Activated CD4-positive, alpha-beta T cell treated with anti-CD3 and anti-CD28 coated beads for 4 hours (primary cell): ENCODE results near the gene PHIP.
A peak's percentile ranks its signal among the peaks of the same experiment; 100 is the strongest.

Source experiments
- DNase-seq, 2 donors: peaks; one replicate each; pipeline ENCODE4 v3.0.0-alpha.2; 2020

PHIP gene

DNA sequence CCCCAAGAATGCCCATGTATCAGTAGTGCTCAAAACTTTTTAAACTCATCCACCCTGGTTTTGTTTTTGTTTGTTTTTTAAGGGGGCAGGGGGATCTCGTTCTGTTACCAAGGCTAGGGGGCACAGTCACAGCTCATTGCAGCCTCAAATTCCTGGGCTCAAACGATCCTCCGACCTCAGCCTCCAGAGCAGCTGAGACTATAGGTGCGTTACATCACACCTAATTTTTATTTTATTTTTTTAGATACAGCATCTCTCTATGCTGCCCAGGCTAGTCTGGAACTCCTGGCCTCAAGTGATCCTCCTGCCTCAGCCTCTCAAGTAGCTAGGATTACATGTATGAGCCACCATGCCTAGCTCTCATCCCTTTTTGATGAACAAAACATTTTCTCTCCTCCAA, 11.2 kb downstream of the PHIP start:
- DNase-seq = no peak

DNA sequence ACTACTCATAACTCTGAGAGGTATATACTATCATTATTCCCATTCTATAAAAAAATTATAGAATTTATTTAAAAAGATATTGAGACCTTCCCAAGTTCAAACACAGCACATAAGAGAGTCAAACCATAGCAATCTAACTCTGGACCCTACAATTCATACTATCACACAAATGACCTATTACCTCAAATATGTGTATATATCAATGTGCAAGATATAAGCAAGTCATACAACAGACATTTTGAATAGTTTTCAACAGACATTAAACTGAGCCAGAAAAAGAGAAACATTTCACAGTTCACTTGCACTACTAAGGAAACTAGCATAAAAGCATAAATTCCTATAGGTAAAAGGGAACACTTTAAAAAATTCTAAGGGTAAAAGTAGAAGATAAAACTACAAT, 11.7 kb downstream of the PHIP start:
- no peak for DNase-seq

DNA sequence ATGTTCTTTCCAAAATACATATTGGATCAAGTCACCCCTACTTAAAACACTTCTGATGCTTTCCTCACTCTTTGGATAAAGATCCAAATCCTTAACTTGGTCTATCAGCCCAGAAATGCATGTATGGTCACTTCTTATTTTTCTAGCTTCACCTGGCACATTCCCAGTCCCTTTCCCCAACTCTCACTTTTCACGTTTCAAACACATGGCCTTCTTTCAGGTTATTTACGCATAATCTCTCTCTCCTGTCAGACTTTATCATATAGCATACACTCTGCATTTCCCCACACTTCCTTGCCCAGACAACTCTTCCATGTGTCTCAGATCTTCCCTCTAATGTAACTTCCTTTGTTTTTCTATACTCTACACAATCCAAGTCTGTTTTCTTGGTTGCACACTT, 12.8 kb downstream of the PHIP start:
- no peak for DNase-seq

DNA sequence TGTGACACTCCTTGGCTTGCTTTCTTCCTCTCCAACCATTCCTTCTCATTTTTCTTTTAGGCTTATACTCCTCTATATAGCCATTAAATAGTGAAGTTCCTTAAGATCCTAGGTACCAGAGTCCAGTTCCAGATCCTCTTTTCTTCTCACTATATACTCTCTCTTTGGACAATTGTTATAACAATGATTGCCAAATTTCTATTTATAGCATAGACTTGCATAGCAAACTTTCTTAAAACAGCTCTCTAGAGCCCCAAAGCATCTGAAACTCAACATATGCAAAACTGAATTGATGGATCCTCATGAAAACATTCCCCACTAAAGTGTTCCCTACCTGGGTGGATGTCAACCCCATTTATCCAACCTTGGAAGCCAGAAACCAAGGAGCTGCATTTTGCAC, 13.4 kb downstream of the PHIP start:
- no peak for DNase-seq

DNA sequence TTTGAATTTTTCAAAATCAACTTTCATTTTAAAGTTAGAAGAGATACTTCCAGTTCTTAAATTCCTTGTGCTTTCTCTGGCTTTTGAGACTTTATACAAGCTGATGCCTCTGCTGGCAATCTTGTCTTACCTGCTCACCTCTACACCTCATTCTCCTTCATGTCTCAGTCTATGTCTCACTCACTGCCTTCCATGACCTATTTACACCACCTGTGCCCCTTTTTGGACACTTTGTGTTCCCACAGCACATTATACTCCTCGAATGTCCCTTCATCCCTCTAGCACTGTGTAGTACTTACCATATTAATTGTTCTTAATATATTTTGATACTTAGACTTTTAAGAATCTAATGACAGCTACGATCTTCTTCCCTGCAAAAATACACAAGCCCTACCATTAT, 15.3 kb downstream of the PHIP start:
- DNase-seq = no peak

DNA sequence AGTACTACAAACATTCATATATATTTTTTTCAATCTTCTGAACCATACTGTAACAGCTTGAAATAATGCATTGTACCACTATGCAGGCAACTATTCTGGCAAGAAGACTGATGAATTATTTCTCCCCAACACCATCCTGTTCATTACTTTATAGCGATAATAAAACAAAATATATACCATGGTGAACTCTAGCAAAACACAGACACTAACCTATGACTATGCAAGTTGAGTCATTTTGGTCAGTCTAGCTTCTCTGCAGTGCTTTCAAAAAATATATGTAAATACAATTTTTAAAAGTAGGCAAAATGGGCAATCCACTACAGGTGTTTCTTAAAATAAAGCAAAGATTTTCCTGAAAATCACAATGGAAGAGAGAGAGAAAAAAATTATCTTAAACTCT, 20.3 kb downstream of the PHIP start:
- DNase-seq = no peak

DNA sequence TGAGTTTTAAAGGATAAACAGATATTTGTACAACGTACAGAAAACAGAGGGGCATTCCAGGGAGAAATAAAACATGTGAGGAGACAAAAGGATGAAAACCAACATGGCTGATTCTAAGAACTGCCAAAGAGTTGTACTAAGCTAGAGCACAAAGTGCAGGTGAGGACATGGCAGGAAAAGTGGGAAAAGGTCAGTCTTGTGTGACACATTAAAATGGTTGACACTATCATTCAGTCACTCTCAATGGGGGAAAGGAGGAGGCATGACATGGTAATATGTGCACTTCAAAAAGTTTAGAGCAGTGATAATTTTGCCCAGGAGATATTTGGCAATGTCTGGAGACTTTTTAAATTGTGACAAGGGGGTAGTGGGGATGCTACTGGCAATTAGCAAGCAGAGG, 21.8 kb downstream of the PHIP start:
- DNase-seq = no peak

DNA sequence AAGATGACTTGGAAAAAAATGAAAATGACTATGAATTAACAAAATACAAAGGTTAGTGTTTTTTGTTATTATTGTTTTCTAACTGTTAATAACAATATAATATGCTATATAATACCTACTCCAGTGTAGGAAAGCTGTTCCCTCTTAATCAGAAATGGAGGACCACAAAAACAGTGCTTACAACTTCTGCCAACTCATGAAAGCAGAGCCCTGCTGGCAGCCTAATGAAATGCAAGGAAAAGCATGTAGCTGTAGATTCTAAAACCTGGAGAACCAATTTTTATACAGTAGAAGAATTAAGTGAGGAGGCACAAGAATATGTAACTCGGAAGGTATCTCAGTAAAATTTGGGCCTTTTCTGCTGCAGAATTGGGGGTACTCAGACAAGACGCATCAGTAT, 29.4 kb downstream of the PHIP start:
- peak in 1 of 2 donors; percentile 6 for DNase-seq

DNA sequence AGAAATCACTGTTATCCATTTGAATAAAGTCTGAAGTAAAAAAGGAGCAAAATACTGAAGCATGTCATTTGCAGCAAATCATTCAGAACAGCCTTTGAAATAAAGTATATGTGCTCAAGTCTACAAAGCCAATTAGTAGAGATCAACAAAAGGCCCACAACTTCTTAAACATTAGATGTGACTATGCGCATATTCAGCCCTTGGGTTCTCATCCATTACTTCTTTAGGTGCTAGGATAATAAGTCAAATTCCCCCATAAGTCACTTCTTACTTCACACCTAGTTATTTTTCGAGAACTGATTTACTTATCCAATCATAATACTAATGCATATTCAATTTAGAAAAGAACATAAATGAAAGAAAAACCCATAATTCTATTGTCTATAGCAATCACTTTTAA, 31.0 kb downstream of the PHIP start:
- no peak for DNase-seq

DNA sequence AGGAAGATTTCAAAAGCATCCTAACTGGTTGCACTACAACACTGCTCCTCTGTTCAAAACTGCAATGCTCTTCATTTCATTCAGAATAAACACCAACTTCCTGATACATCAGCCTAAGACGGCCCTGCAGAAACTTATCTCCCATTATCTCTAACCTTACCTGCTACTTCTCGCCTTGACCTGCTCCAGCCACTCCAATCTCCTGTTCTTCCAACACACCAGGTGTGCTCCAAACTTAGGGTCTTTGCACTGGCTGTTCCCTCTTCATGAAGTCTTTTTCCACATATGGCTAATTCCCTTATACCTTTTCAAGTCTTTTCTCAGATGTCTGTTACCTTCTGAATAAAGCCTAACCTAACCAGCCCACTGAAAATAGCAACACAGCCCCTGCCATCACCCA, 32.1 kb downstream of the PHIP start:
- DNase-seq = no peak

DNA sequence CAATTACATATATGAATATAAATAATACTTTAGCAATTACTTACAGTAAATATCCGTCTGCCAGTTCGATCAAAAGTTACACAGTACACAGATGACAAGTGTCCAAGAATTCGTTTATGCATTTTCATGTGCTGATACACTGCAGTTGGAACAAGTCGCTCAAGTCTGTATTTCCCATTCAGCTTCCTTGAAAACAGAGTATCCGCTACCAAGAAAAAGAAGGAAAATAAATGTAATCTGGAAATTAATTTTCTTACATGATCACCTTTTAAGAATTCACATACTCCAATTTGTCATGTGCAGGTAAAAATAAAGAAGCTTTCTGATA, 35.3 kb downstream of the PHIP start:
- no peak for DNase-seq

DNA sequence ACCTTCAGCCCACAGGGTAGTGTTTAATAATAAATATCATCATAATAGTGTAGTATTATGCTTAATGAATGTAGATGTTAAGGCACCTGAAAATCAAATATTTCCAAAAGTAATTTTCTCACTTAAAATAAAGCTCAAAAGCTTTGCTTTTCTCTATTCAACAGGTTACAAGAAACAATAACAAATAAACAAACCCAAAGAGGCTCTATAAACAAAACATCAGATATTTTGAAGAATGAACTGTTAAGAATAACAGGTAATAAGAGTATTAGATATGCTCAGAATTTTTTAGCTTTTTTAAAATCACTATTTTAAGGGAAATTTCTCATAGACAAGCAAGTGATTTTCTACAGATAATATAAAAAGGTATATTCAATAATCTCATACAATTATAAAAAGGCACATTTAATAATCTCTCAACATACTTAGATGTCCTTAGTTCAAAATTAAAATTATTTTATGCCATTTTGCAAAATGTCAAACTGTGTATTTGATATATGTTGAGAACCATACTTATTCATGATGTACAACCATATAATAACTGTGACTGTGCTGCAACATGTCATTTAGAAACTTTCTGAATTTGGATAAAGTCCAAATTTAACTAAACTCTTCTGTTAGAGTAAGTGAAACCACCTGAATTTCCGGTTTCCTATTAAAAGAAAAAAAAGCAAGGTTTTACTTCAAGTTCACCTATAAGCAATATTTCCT, 35.8 kb downstream of the PHIP start:
- DNase-seq = no peak

DNA sequence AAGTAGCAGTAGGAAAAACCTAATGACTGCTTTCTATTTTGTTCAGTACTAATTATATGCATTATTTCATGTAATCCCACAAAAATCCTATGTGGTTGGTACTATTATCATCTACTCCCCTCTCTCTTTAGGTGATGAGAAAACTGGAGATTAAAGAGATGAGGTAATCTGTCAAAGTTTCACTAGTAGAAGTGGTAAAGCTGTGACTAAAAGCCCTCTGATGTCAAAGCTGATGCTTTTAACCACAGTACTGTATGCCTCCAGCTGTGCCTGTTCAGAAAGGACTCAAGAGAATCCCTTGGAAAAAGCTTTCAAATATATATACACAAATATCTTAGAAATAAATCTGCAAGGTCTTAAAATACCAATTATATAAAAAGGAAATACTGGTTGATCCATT, 38.0 kb downstream of the PHIP start:
- DNase-seq = no peak

DNA sequence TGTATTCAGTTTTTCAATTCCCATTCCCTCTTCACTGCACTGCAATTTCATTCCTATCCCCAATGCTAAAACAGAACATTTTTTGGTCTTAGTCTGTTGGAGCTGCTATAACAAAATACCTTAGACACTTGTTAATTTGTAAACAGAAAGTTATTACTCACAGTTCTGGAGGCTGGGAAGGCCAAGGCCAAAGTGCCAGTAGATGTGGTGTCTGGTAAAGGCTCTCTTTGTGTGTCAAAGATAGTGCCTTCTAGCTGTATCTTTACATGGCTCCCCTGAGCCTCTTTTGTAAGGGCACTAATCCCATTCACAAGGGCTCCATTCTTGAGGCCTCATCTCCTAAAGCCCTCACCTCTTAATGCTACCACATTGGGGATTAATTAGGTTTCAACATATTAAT, 40.0 kb downstream of the PHIP start:
- DNase-seq = no peak

DNA sequence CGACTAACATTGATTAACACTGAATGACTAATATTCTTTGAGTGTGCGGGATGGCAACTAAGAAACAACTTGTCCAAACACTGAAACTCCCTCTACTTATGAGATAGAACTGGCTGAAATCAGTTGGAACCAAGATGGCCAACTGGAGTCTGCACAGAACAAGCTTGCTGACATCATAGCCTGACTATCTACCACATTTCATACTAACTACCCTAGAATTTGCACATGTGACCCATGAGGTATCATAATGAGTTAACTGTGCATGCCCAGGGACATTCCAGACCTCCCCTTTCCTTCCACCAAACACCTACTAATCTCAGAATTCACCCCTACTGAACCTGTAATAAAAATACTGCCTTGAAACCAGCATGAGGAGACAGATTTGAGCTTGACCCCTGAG, 43.2 kb downstream of the PHIP start:
- no peak for DNase-seq

DNA sequence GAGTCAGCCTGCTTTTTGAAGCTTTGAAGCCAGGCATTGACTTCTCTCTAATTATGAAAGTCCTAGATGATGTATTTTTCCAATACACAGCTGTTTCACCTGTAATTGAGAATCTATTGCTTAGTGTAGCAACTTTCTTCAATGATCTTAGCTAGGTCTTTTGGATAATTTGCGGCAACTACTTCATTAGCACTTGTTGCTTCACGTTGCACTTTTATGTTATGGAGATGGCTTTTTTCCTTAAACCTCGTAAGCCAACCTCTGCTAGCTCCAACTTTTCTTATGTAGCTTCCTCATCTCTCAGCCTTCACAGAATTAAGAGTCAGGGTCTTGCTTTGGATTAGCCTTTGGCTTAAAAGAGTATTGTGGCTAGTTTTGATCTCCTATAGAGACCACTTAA, 44.8 kb downstream of the PHIP start:
- DNase-seq = no peak

DNA sequence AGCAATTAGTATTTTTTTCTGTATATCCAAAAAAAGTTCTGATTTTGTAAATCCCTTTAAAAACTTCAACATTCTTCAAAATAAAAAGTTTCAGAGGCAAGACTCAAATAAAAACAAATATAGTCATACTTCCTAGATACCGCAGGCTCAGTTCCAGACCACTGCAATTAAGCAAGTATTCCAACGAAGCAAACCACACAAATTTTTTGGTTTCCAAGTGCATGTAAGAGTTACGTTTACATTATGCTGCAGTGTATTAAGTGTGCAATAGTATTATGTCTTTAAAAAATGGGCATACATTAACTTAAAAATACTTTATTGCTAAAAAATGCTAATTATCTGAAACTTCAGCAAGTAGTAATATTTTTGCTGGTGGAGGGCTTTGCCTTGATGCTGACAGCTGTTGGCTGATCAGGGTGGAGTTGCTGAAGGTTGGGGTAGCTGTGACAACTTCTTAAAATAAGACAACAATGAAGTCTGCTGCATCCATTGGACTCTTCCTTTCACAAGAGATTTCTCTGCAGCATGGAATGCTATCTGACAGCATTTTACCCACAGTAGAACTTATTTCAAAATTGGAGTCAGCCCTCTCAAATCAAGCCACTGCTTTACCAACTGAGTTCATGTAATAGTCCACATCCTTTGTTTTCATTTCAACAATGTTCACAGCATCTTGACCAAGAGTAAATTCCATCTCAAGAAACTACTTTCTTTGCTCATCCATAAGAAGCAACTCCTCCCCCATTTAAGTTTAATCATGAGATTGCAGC, 46.0 kb downstream of the PHIP start:
- no peak for DNase-seq

DNA sequence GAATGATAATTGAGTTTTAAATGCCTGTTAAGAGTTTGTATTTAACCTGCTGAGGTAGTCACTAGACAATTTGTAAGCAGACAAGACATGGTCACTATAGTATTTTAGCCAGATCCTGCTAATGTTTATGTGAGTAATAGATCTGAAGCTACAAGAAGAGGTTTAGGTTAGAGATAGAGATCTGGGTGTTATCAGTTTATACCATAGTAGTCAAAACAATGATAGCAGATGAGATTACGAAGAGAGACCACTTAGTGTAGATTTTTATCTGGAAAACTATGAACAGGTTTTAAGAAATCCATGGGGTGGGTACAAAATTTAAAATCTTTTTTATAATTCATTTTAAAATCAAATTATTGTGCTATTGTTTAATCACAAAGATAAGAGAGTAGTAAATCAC, 47.5 kb downstream of the PHIP start:
- DNase-seq = no peak

DNA sequence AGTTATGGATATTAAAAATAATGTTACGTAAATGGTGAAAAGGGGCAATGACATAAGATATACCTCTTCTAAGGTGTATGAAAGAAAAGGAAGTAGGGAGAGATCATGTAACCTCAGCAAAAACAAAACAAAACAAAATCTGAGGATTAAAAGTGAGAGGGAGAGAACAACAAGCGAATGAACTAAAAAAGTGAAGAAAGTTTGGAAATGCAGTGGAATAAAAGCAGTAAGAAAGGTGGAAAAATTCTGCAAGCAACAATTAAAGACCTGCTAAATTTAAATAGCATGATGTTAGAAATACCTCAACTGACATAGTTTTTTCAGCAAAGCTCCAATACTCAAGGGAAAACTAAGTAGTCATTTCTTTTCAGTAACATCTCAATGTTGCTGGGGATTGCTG, 48.0 kb downstream of the PHIP start:
- DNase-seq = no peak

DNA sequence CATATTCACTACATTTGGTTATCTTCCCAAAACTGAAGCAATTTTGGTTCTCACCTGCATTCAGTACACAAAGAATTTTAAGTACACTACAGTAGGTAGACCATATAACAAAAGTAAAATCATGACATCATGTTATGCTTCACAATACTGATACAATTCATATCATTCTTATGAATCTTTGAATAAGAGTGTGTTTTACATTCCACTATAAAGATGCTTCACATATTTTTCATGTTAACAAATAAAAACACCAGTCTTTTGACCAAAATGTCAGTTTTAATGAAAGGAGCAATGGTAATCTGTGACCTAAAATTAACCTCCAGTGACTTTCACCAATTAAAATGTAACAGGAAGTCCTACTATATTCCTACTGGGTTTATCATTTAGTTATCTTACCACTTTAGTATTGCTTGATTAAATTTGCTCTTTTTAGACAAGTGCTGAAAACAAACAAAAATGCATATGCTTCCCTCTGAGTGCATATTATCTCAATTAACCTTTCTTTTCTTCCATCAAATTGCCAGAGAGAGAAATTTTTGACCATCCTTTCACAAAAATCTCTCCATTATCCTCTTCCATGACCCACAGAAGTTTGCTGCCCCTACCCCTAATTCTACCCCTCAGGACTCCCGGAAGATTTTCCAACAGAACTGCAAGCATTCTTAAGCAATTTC, 49.3 kb downstream of the PHIP start:
- DNase-seq = no peak

DNA sequence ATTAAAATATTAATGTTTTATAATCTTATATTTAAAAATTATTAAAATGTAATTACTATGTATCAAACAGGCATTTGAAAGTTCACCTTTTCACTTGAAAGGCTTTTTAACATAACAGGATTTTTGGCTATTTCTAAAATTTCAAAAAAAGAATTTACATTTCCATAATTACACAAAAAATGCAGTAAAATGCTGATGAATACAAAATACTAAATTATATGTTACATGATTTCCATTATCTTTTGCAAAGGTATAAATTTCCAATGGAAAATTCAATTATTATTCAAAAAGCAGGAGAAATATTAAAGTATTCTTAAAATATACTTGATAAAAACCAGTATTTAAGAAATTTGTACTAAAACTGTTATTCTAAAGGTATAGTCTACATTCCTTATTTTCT, 66.1 kb downstream of the PHIP start:
- no peak for DNase-seq

DNA sequence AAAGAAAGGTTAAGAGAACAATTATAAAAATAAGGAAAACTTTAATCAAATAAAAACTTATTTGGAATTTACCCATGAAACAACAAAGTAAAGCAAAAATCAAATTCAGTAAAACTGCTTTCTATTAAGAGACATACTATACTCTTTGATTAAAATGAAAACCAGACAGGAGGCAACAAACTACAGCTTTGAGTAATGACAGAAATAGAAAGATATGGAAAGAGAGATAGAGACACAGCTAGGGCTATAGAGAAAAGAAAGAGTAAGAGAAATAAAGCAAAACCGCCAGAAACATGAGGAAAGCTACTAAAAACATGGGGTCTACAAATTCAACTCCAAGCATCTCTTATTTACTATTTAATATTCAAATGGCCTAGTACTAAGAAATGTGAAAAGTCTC, 67.6 kb downstream of the PHIP start:
- DNase-seq = no peak

DNA sequence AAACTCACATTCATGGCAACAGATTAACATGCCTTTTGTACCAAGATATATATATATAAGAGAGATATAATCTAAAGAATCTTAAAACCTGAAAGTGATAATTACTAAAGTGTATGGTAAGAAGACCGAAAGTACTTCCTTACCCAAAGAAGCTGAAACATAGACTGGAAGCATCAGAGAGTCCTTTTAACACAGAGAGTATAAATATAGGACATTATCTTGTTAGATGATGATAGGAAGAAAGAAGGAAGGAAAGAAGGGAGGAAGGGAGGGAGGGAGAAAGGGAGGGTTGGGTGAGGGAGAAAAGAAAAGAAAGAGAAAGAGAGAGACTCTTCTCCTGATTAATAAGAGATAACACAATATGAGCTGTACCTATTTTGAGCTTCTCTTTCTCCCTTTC, 68.2 kb downstream of the PHIP start:
- DNase-seq = no peak

DNA sequence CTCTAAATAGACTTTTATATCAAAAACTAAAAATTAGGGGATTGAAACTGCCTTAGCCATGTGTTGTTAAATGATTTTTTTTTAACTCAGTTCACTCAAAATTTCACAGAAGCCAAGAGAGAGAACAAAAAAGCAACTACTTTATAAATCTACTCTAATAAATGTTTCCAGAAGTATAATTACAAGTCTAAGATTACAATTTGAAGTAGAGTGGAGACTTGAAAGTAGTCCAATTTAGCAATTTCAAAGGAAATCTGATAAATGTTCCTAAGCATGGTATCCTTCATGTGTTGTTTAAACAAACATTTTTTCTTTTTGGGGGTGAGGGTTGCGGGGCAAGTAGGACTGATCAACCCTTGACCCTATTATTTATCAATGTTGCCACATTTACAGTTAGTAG, 72.6 kb downstream of the PHIP start:
- no peak for DNase-seq

DNA sequence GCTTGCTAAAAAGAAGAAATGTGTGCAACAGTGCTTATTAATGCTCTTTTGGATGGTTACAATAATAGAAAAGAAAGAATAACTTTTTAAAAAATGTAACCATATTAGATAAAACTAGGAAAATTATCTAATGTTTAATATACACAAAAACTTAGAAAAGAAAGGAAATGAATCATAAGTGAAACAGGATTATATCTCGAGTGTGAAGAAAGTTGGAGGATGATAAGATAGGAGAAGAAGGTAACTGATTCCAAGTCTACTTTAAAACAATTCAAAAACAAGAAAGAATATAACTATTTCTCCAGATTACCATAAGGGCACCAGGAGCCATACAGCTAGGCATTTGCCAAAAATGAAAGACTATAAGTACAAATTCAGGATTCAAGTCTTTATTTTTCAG, 73.0 kb downstream of the PHIP start:
- DNase-seq = no peak
